MM.1S (cell line): ENCODE data around the gene LEAP2.

Experiments
- DNase-seq: peaks from one replicate; pipeline ENCODE4 v3.0.0-alpha.2; 2015
- H2AFZ ChIP-seq: fragments of 300-600 bp; sonication (generic); 2 replicates; pipeline ENCODE4 v1.6.0; 2016; ENCODE audit warnings: antibody characterized with exemption, low read length
- H3F3A ChIP-seq: fragments of 300-600 bp; sonication (generic); 2 replicates; pipeline ENCODE4 v1.6.1; 2016; ENCODE audit warnings: mild to moderate bottlenecking, antibody characterized with exemption, low read length, moderate library complexity, mixed read lengths; ENCODE audit not compliant: insufficient read depth
- H3K27ac ChIP-seq: fragments of 300-600 bp; sonication (generic); 2 replicates; pipeline ENCODE4 v1.5.1; 2016; ENCODE audit warnings: mild to moderate bottlenecking, low read length
- H3K27me3 ChIP-seq: fragments of 300-600 bp; sonication (generic); replicated peaks from 2 replicates; pipeline ENCODE4 v1.6.0; 2016; ENCODE audit warnings: low read length; ENCODE audit not compliant: insufficient read depth
- H3K36me3 ChIP-seq: fragments of 300-600 bp; sonication (generic); replicated peaks from 2 replicates; pipeline ENCODE4 v1.6.1; 2016; ENCODE audit warnings: mild to moderate bottlenecking, low read length, mixed read lengths; ENCODE audit not compliant: insufficient read depth
- H3K4me1 ChIP-seq: fragments of 300-600 bp; sonication (generic); 2 replicates; pipeline ENCODE4 v1.6.1; 2016; ENCODE audit warnings: low read length, mixed read lengths
- H3K4me2 ChIP-seq: fragments of 300-600 bp; sonication (generic); 2 replicates; pipeline ENCODE4 v1.6.0; 2016; ENCODE audit warnings: low read depth, low read length
- H3K4me3 ChIP-seq: fragments of 300-600 bp; sonication (generic); 2 replicates; pipeline ENCODE4 v1.5.1; 2016; ENCODE audit warnings: low read length, mixed read lengths
- H3K79me2 ChIP-seq: fragments of 300-600 bp; sonication (generic); 2 replicates; pipeline ENCODE4 v1.6.1; 2016; ENCODE audit warnings: mixed run types, low read length, mixed read lengths
- H3K9ac ChIP-seq: fragments of 300-600 bp; sonication (generic); 2 replicates; pipeline ENCODE4 v1.6.1; 2016; ENCODE audit warnings: low read length, mixed read lengths
- H3K9me2 ChIP-seq: fragments of 300-600 bp; sonication (generic); replicated peaks from 2 replicates; pipeline ENCODE4 v1.6.1; 2016; ENCODE audit warnings: mild to moderate bottlenecking, low read length, mixed read lengths; ENCODE audit not compliant: insufficient read depth
- H3K9me3 ChIP-seq: fragments of 300-600 bp; sonication (generic); replicated peaks from 2 replicates; pipeline ENCODE4 v1.6.1; 2016; ENCODE audit warnings: mild to moderate bottlenecking, low read length, mixed read lengths; ENCODE audit not compliant: insufficient read depth
- H4K20me1 ChIP-seq: fragments of 300-600 bp; sonication (generic); 2 replicates; pipeline ENCODE4 v1.6.1; 2016; ENCODE audit warnings: mild to moderate bottlenecking, low read length, moderate library complexity, mixed read lengths; ENCODE audit not compliant: insufficient read depth
- EZH2 ChIP-seq: fragments of 300-600 bp; sonication (generic); optimal IDR thresholded peaks from 2 replicates; pipeline ENCODE3; 2017; ENCODE audit warnings: low read depth, mild to moderate bottlenecking, antibody characterized with exemption, low read length, mixed read lengths
- EZH2phosphoT487 ChIP-seq: fragments of 300-600 bp; sonication (generic); IDR thresholded peaks from 2 replicates; pipeline ENCODE4 v1.6.1; 2018; ENCODE audit warnings: antibody characterized with exemption, low read length
- TF ChIP-seq, protein P1 (sequence below): fragments of 300-600 bp; sonication (generic); IDR thresholded peaks from 2 replicates; pipeline ENCODE4 v1.5.1; 2016; ENCODE audit warnings: antibody characterized with exemption, low read length, mixed read lengths

Gene LEAP2

DNA sequence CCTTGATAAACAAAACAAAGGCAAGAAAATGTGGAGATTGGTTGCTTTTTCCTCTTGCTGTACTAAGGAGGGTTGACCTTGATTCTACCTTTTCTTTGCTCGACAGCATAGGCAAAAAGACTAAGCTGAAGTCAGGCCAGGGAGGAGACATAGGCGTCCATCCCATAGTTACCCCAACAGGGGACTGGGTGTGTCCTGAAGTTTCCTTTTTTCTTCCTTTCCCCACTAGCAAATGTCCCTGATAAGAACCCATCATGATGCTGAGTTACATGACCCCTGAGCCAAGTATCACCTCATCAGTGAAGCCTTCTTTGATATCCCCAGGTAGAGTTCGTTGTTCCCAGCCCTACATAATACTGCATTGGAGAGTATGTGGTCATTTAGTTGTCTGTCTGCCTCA, 33.2 kb upstream of the LEAP2 start:
- no peaks in the 10 kb centered on the region for H3F3A ChIP-seq
- DNase-seq = no peak
- no peak overlapping the region for H3K4me2 ChIP-seq
- H3K27ac ChIP-seq = no peak overlapping the region
- H3K4me3 ChIP-seq = no peak overlapping the region
- no peaks in the 10 kb centered on the region for H3K9me2 ChIP-seq
- no peak overlapping the region for H3K9ac ChIP-seq
- no peaks in the 10 kb centered on the region for H3K27me3 ChIP-seq
- H3K9me3 ChIP-seq = no peaks in the 10 kb centered on the region
- no peaks in the 10 kb centered on the region for H3K79me2 ChIP-seq
- H2AFZ ChIP-seq = no peak overlapping the region
- no peaks in the 10 kb centered on the region for H3K36me3 ChIP-seq
- no peak for TF ChIP-seq EZH2
- TF ChIP-seq EZH2phosphoT487 = no peak
- TF ChIP-seq, protein P1, sequence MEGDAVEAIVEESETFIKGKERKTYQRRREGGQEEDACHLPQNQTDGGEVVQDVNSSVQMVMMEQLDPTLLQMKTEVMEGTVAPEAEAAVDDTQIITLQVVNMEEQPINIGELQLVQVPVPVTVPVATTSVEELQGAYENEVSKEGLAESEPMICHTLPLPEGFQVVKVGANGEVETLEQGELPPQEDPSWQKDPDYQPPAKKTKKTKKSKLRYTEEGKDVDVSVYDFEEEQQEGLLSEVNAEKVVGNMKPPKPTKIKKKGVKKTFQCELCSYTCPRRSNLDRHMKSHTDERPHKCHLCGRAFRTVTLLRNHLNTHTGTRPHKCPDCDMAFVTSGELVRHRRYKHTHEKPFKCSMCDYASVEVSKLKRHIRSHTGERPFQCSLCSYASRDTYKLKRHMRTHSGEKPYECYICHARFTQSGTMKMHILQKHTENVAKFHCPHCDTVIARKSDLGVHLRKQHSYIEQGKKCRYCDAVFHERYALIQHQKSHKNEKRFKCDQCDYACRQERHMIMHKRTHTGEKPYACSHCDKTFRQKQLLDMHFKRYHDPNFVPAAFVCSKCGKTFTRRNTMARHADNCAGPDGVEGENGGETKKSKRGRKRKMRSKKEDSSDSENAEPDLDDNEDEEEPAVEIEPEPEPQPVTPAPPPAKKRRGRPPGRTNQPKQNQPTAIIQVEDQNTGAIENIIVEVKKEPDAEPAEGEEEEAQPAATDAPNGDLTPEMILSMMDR = no peak
- H3K4me1 ChIP-seq = no peaks in the 10 kb centered on the region
- no peaks in the 10 kb centered on the region for H4K20me1 ChIP-seq

- Histone ChIP-seq H3K4me3 (no peak overlapping the region), H3K27ac (no peak overlapping the region)
These were observed 32.6 kb upstream of the LEAP2 start for GRCh38 chr5:132840896-132841295.

GRCh38 chr5:132841305-132841704, 32.2 kb upstream of the LEAP2 start:
- H3K9me3 ChIP-seq = no peaks in the 10 kb centered on the region
- no peak overlapping the region for H3K27ac ChIP-seq
- no peak overlapping the region for H3K4me3 ChIP-seq
- H3K79me2 ChIP-seq = no peaks in the 10 kb centered on the region
- H3K36me3 ChIP-seq = no peaks in the 10 kb centered on the region
- no peak for DNase-seq
- H4K20me1 ChIP-seq = no peaks in the 10 kb centered on the region
- no peak overlapping the region for H2AFZ ChIP-seq
- H3K9me2 ChIP-seq = no peaks in the 10 kb centered on the region
- no peak overlapping the region for H3K9ac ChIP-seq
- no peak for TF ChIP-seq EZH2phosphoT487
- TF ChIP-seq, protein P1 = no peak
- TF ChIP-seq EZH2 = no peak
- H3F3A ChIP-seq = no peaks in the 10 kb centered on the region
- no peaks in the 10 kb centered on the region for H3K27me3 ChIP-seq
- no peak overlapping the region for H3K4me2 ChIP-seq
- H3K4me1 ChIP-seq = no peaks in the 10 kb centered on the region

More at GRCh38 chr5:132840896-132841295, 32.6 kb upstream of the LEAP2 start:
- Histone ChIP-seq H3K9ac (no peak overlapping the region), H3K27me3 (no peaks in the 10 kb centered on the region), H3F3A (no peaks in the 10 kb centered on the region), H3K4me1 (no peaks in the 10 kb centered on the region), H3K36me3 (no peaks in the 10 kb centered on the region), H3K9me3 (no peaks in the 10 kb centered on the region), H3K4me2 (no peak overlapping the region), H4K20me1 (no peaks in the 10 kb centered on the region), H3K9me2 (no peaks in the 10 kb centered on the region), H3K79me2 (no peaks in the 10 kb centered on the region), H2AFZ (no peak overlapping the region)
- TF ChIP-seq, protein P1 = no peak
- TF ChIP-seq EZH2 (no peak), EZH2phosphoT487 (no peak)
- DNase-seq = no peak
